ENCODE measurements around the gene APLF.
"Not testable (repeated sequence)": the region's sequence is repeated elsewhere in the genome, so short reads cannot be mapped to it uniquely, and the experiment has no call there.

APLF gene

DNA sequence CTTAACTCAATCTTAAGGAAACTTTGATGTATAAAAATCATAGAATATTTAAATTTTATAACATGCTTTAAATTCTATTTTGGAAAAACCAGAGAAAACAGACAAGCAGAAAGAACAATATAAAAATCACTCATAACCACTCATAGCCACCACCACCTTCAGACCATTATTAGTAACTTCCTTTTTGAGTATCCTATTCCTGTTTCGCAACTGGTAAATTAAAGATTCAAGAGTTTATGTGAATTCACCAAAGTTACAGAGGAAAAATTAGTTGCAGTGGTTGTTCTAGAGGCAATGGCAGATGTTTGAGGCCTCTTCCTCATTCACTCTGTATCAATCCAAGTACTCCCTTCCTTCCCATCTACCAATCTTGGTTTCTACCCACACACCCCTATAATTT is 126.7 kb downstream of the APLF start:
- DNase-seq, result peak; percentile 5

GRCh38 chr2:68594674-68595492 is 127.5 kb downstream of the APLF start:
- DNase-seq, result peak; percentile 52

- DNase-seq, result not testable (repeated sequence)
Measured at GRCh38 chr2:68595493-68595785, 128.1 kb downstream of the APLF start.

- DNase-seq, result not testable (repeated sequence)
Measured at GRCh38 chr2:68600495-68600894, 133.1 kb downstream of the APLF start.

- no peak for DNase-seq
Measured at GRCh38 chr2:68603059-68603458, 135.7 kb downstream of the APLF start.

DNA sequence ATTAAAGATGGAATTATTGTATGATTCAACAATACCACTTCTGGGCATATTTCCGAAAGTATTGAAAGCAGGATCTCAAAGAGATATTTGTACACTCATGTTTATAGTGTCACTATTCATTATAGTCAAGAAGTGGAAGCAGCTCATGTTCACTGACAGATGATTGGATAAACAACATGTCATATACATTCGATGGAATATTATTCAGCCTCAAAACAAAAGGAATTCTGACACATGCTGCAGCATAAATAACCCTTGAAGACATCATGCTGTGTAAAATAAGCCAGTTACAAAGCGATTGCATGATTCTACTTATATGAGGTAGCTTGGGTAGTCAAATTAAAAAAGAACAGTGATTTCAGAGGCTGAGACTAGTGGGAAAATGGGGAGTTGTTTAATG is 136.7 kb downstream of the APLF start:
- no peak for DNase-seq

- no peak for DNase-seq
Measured at GRCh38 chr2:68605939-68606338, 138.6 kb downstream of the APLF start.

- no peak for DNase-seq
Measured at GRCh38 chr2:68606759-68607158, 139.4 kb downstream of the APLF start.

GRCh38 chr2:68607837-68608236 is 140.5 kb downstream of the APLF start:
- no peak for DNase-seq

GRCh38 chr2:68612765-68613519 is 145.6 kb downstream of the APLF start:
- no peak for DNase-seq

- no peak for DNase-seq
Measured at GRCh38 chr2:68620772-68621171, 153.4 kb downstream of the APLF start.

- no peak for DNase-seq
Measured at GRCh38 chr2:68623820-68624219, 156.4 kb downstream of the APLF start.

DNA sequence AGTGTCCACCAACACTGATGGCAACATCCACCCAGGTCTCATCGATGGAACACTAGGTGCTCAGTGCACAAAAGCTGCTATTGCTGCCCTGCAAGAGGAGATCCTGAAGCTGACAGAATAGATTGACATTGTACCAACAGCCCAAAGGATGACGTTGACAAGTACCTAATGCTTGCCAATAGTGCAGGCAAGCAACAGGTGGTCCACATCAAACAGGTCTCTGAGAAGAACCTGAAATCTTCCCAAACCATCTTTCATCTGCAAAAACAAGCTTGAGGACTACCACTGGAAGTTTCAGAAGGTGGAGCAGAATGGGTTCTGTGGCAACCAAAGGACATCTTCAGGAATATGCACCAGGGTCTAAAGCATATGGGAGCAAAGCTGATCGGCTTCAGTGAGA is 160.2 kb downstream of the APLF start:
- DNase-seq, result no peak

Data from activated CD4-positive, alpha-beta T cell treated with anti-CD3 and anti-CD28 coated beads, Interleukin-10, Interleukin-2, amounts not matched to agents 100 ng/mL and 50 ng/mL, durations not matched to agents 16 hours and 8 hours (primary cell).